K562 (cell line): ENCODE data around the gene CRADD. TPM values are rescaled to one million over a fixed set of nuclear protein-coding genes. Genes with fewer than 3 reads are reported as not detected.

ENCODE experiments used
- CSDE1 ChIP-seq, 2 experiments: fragments of 450-650 bp; IDR thresholded peaks; 2 replicates each; pipeline ENCODE4 v1.6.1; 2016; ENCODE audit warnings: mild to moderate bottlenecking in 1 of 2
- ERF ChIP-seq: fragments of 450-650 bp; formaldehyde crosslinking; IDR thresholded peaks from 2 replicates; pipeline ENCODE4 v1.4.0; 2020; ENCODE audit warnings: mild to moderate bottlenecking, mixed read lengths
- ETS2 ChIP-seq: IDR thresholded peaks from 2 replicates; pipeline ENCODE4 v1.6.1; 2016; ENCODE audit warnings: borderline replicate concordance, missing genetic modification characterization, mild to moderate bottlenecking, moderate library complexity, missing compliant biosample characterization; ENCODE audit not compliant: poor library complexity, severe bottlenecking
- FOXJ2 ChIP-seq: fragments of 200-800 bp; sonication (Bioruptor generic); IDR thresholded peaks from 2 replicates; pipeline ENCODE4 v1.6.1; 2016; ENCODE audit warnings: missing genetic modification characterization, missing compliant biosample characterization
- IFI16 ChIP-seq: fragments of 250-450 bp; sonication (Bioruptor Pico); IDR thresholded peaks from 2 replicates; pipeline ENCODE4 v2.1.2; 2022; ENCODE audit warnings: mild to moderate bottlenecking, inconsistent platforms
- MCM3 ChIP-seq: fragments of 450-650 bp; IDR thresholded peaks from 2 replicates; pipeline ENCODE4 v1.6.1; 2016
- NFIX ChIP-seq: fragments of 250-450 bp; sonication (Bioruptor Pico); IDR thresholded peaks from 2 replicates; pipeline ENCODE4 v1.4.0; 2020; ENCODE audit warnings: low read depth, mild to moderate bottlenecking, moderate library complexity
- POLR2AphosphoS2 ChIP-seq: IDR thresholded peaks from 2 replicates; pipeline ENCODE4 v1.6.1; 2012; ENCODE audit warnings: low read length, improper control_type of control experiment
- RB1 ChIP-seq: fragments of 450-650 bp; IDR thresholded peaks from 2 replicates; pipeline ENCODE4 v1.6.1; 2017; ENCODE audit warnings: low read depth, mild to moderate bottlenecking
- RFX7 ChIP-seq: fragments of 250-450 bp; sonication (Bioruptor Pico); IDR thresholded peaks from 2 replicates; pipeline ENCODE4 v1.5.1; 2021; ENCODE audit warnings: mild to moderate bottlenecking
- SMARCC2 ChIP-seq: fragments of 450-650 bp; IDR thresholded peaks from 2 replicates; pipeline ENCODE4 v1.6.1; 2017; ENCODE audit warnings: antibody characterized with exemption, moderate library complexity, mild to moderate bottlenecking, low read depth
- TOE1 ChIP-seq, 2 experiments: fragments of 450-650 bp in 1 of 2; sonication (generic) in 1 of 2; formaldehyde crosslinking in 1 of 2; IDR thresholded peaks; 2 replicates each; pipeline versions ENCODE4 v1.7.1 to v1.8.0; 2016 to 2022; ENCODE audit warnings: borderline replicate concordance in 2 of 2, mild to moderate bottlenecking in 2 of 2, antibody characterized with exemption in 1 of 2, inconsistent platforms in 1 of 2, low read depth in 1 of 2, missing genetic modification reagents in 1 of 2, moderate library complexity in 1 of 2
- ZFP1 ChIP-seq: fragments of 450-650 bp; formaldehyde crosslinking; IDR thresholded peaks from 2 replicates; pipeline ENCODE4 v1.4.0; 2020; ENCODE audit warnings: mild to moderate bottlenecking, mixed read lengths
- ZNF324 ChIP-seq: fragments of 250-450 bp; sonication (Bioruptor Pico); IDR thresholded peaks from 2 replicates; pipeline ENCODE4 v1.4.0; 2020; ENCODE audit warnings: mild to moderate bottlenecking
- ZNF561 ChIP-seq: fragments of 450-650 bp; formaldehyde crosslinking; conservative IDR thresholded peaks from 2 replicates; pipeline ENCODE4 v1.4.0; 2020; ENCODE audit warnings: mild to moderate bottlenecking, moderate library complexity
- polyA plus RNA-seq, 8 experiments: library from polyadenylated mRNA; depleted of rRNA in 4 of 8; stranded (reverse) in 5 of 8; unstranded in 3 of 8; fragments of >200 nt; fragmentation: Nextera tagmentation in 2 of 8; fragmentation: Illumina TruSeq in 1 of 8; extraction: Ambion mirVana in 2 of 8; extraction: Trizol in 1 of 8; gene quantifications; 2 replicates each; pipeline versions ENCODE4 v1.2.1 to v1.2.3, GENCODE V29; 2011 to 2014; ENCODE audit warnings: inconsistent platforms in 1 of 8, missing spikeins in 1 of 8
- total RNA-seq, 7 experiments: library from RNA; depleted of rRNA in 6 of 7; stranded (reverse); fragments of >200 nt in 6 of 7; fragmentation: Illumina TruSeq in 2 of 7; extraction: Trizol in 2 of 7; gene quantifications; 2 replicates each; pipeline versions ENCODE4 v1.2.1 to v1.2.3, GENCODE V29; 2011 to 2021; ENCODE audit warnings: low replicate concordance in 1 of 7
- TF ChIP-seq, protein P1 (sequence below): fragments of 250-450 bp; sonication (Bioruptor Pico); IDR thresholded peaks from 2 replicates; pipeline ENCODE4 v1.4.0; 2020; ENCODE audit warnings: mild to moderate bottlenecking, moderate library complexity
- TF ChIP-seq, protein P2 (sequence below): sonication (generic); formaldehyde crosslinking; IDR thresholded peaks from 2 replicates; pipeline ENCODE4 v1.8.0; 2022; ENCODE audit warnings: mild to moderate bottlenecking, missing genetic modification reagents
- TF ChIP-seq, protein P3 (sequence below): fragments of 250-450 bp; sonication (Bioruptor Pico); IDR thresholded peaks from 2 replicates; pipeline ENCODE4 v1.8.0; 2022; ENCODE audit warnings: moderate library complexity, mild to moderate bottlenecking, inconsistent platforms
- TF ChIP-seq, protein P4 (sequence below): sonication (generic); formaldehyde crosslinking; IDR thresholded peaks from 2 replicates; pipeline ENCODE4 v1.5.0; 2020; ENCODE audit warnings: missing genetic modification reagents

Gene CRADD
- total and polyA plus RNA-seq, 9 of the 15 experiments (the other 6 are each of a cell fraction or from before 2014, with no cell fraction given), result 20.5 to 41.1 (median 25.9) TPM

DNA sequence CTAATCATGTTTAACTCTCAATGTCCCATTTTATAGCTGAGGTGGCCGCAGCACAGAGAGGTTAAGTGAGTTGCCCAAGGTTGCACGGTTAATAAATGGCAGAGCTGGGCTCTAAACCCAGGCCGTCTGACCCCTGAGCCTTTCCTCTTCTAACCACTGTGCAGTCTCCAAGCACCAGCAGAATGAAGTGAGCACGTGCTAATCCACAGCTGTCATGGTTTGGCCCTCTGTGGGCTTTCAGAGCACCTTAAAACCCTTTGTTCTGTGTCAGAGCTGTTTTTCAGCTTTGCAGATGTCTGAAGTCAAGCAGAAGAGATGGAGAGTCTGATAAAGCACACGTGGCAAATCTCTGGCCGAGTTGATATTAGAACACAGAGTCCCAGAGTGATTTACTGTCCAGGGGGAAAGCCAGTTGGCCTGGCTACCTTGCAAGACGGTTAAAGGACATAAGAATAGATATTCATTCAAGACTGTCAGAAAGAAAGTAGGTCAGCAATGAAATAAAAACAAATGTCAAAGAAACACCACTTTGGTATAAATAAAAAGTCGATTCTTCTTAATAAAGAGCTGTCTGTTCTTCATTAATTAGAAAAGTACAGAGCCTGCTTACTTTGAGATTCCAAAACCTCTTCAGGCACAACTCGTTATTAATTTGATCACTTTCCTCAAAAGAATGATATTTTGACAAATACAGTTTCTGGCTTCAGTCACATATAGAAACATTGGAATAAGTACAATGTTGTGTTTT is 107.3 kb downstream of the CRADD start (continued):
- TF ChIP-seq, protein P1, sequence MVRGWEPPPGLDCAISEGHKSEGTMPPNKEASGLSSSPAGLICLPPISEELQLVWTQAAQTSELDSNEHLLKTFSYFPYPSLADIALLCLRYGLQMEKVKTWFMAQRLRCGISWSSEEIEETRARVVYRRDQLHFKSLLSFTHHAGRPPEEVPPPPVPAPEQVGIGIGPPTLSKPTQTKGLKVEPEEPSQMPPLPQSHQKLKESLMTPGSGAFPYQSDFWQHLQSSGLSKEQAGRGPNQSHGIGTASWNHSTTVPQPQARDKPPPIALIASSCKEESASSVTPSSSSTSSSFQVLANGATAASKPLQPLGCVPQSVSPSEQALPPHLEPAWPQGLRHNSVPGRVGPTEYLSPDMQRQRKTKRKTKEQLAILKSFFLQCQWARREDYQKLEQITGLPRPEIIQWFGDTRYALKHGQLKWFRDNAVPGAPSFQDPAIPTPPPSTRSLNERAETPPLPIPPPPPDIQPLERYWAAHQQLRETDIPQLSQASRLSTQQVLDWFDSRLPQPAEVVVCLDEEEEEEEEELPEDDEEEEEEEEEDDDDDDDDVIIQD, result no peak
- no peak for TF ChIP-seq POLR2AphosphoS2
- no peak for TF ChIP-seq CSDE1 (IDR thresholded peaks at IDR 0.05)
- TF ChIP-seq ZFP1 (CRISPR knock-in tag), result no peak
- no peak for TF ChIP-seq ETS2 (tag)
- peak; percentile 42; the same call in 1 of the 2 replicates for TF ChIP-seq TOE1 (IDR thresholded peaks at IDR 0.05; ENCODE audit: borderline replicate concordance)
- no peak for TF ChIP-seq TOE1 (CRISPR knock-in tag; IDR thresholded peaks at IDR 0.05; ENCODE audit: borderline replicate concordance, low read depth)
- no peak for TF ChIP-seq RFX7 (CRISPR knock-in tag)
- TF ChIP-seq FOXJ2 (tag), result no peak
- no peak for TF ChIP-seq ERF (CRISPR knock-in tag)
- no peak for TF ChIP-seq ZNF324 (CRISPR knock-in tag)
- no peak for TF ChIP-seq NFIX (CRISPR knock-in tag)
- TF ChIP-seq RB1, result no peak
- TF ChIP-seq, protein P2, sequence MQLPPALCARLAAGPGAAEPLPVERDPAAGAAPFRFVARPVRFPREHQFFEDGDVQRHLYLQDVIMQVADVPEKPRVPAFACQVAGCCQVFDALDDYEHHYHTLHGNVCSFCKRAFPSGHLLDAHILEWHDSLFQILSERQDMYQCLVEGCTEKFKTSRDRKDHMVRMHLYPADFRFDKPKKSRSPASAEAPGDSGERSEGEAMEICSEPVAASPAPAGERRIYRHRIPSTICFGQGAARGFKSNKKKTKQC (CRISPR knock-in tag), result no peak
- TF ChIP-seq, protein P3, sequence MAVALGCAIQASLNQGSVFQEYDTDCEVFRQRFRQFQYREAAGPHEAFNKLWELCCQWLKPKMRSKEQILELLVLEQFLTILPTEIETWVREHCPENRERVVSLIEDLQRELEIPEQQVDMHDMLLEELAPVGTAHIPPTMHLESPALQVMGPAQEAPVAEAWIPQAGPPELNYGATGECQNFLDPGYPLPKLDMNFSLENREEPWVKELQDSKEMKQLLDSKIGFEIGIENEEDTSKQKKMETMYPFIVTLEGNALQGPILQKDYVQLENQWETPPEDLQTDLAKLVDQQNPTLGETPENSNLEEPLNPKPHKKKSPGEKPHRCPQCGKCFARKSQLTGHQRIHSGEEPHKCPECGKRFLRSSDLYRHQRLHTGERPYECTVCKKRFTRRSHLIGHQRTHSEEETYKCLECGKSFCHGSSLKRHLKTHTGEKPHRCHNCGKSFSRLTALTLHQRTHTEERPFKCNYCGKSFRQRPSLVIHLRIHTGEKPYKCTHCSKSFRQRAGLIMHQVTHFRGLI (CRISPR knock-in tag), result no peak
- TF ChIP-seq, protein P4, sequence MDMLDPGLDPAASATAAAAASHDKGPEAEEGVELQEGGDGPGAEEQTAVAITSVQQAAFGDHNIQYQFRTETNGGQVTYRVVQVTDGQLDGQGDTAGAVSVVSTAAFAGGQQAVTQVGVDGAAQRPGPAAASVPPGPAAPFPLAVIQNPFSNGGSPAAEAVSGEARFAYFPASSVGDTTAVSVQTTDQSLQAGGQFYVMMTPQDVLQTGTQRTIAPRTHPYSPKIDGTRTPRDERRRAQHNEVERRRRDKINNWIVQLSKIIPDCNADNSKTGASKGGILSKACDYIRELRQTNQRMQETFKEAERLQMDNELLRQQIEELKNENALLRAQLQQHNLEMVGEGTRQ (CRISPR knock-in tag), result peak; percentile 69
- TF ChIP-seq IFI16, result no peak
- TF ChIP-seq ZNF561 (CRISPR knock-in tag), result no peak
- no peak for TF ChIP-seq SMARCC2
- no peak for TF ChIP-seq MCM3
